ENCODE results near the gene NDST3.

NDST3 gene

DNA sequence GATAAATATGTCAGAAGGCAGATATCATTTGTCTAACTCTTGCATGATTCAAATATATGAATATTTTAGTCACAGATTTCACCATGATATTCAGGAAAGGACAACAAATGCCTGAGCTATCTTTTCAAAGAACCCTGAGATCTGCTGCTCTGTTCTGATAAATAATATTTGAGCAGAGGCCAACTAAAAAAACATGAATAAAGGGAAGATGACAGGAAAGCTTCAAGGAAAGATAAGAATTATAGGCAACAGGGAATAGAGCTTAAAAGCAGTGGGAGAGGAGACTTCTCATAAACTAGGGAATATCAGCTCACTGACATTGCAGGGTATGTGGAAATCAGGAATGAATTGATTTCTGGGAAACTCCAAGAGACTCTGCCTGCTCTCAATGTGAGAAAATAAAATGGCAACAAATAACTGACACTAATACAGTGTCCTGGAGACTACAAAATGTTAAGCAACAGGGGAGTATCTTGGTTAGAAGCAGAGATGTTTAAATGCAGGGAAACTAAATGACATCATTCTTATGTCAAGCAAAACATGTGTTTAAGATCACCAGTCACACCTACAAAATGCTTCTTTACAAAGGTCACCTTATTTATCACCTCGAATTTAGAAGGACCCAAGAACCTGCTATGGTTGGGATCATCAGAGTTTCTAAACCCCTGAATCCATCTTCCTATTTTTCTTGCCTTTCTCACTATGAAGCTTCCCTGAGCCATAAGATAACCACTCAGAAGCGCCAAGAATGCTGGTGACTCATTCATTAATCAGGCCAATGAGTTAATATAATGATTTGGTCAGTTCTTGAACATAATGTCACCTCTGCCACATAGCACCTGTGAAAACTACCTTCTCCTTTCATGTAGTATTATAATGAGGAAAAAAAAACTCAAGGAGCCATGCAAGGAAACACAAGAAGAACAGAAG lies 78.1 kb downstream of the NDST3 start:
- no peak overlapping the region for H3K27ac ChIP-seq
- no peak for TF ChIP-seq ZFX (IDR thresholded peaks at IDR 0.05)
- TF ChIP-seq, protein P1, sequence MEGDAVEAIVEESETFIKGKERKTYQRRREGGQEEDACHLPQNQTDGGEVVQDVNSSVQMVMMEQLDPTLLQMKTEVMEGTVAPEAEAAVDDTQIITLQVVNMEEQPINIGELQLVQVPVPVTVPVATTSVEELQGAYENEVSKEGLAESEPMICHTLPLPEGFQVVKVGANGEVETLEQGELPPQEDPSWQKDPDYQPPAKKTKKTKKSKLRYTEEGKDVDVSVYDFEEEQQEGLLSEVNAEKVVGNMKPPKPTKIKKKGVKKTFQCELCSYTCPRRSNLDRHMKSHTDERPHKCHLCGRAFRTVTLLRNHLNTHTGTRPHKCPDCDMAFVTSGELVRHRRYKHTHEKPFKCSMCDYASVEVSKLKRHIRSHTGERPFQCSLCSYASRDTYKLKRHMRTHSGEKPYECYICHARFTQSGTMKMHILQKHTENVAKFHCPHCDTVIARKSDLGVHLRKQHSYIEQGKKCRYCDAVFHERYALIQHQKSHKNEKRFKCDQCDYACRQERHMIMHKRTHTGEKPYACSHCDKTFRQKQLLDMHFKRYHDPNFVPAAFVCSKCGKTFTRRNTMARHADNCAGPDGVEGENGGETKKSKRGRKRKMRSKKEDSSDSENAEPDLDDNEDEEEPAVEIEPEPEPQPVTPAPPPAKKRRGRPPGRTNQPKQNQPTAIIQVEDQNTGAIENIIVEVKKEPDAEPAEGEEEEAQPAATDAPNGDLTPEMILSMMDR (conservative IDR thresholded peaks at IDR 0.05): no peak

DNA sequence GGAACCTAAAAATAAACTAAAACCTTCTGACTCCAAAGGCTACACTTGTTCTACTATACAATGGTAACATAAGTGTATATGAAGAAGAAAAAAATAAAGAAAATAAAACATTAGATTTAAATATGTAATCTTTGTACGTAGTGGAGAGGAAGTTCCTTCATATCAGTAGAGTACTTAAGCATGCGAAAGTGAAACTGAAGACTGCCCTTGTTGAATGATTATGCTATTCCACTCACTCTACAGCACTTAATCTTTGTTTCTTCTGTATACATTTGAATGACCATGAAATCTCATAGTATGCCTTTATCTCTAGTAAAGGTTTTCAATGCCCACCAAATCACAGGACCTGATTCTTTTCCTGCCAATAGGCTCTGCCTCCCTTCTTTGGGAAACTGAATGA lies 78.9 kb downstream of the NDST3 start:
- TF ChIP-seq, protein P1 (conservative IDR thresholded peaks at IDR 0.05): no peak
- no peak for TF ChIP-seq ZFX (IDR thresholded peaks at IDR 0.05)
- no peak overlapping the region for H3K27ac ChIP-seq

DNA sequence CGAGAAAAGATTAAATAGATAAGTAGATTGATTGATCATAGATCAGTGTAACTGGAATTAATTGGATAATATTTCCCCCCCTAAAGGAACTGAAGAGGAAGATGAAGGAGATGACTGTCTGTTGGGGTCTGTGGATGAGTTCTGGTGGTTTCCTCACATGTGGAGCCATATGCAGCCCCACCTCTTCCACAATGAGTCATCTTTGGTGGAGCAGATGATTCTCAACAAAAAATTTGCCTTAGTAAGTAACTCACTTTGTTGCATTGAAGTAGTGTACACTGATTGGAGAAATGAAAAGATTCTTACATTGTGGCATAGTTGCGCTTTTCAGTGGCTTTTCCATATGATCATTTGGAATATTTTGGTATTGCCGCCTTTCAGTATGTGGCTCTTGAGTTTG lies 80.4 kb downstream of the NDST3 start:
- TF ChIP-seq ZFX (IDR thresholded peaks at IDR 0.05): no peak
- TF ChIP-seq, protein P1 (conservative IDR thresholded peaks at IDR 0.05): no peak
- H3K27ac ChIP-seq: no peak overlapping the region

DNA sequence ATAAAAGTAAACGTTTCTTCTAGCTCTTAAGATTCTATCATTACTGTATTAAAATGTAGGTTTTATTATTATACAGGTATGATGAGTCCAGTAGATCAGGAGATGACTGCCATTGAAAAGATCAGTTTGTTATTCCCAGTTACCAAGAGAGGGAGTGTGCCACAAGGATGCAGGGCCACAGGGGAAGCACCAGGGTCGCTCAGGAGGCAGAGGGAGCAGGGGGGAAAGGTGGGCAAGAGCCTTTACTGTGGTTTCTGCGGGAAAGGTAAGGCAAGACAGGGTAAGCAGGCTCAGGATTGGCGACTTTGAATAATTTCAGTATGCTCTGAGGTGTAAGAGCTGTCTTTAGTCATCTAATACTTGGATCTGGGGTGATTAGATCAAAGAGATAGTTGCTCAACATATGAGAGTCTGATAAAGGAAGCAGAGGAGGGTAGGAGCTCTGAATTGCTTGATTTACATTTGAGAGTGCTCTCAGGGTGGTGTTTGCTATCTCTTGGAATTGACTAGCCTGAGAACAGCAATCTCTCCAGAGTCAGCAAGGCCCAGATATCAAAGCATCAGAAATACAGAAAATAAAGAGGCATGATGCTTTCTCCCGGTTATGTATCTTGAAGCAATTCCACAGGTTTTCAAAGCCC lies 86.0 kb downstream of the NDST3 start:
- TF ChIP-seq, protein P1 (conservative IDR thresholded peaks at IDR 0.05): no peak
- TF ChIP-seq ZFX (IDR thresholded peaks at IDR 0.05): no peak
- no peak overlapping the region for H3K27ac ChIP-seq

DNA sequence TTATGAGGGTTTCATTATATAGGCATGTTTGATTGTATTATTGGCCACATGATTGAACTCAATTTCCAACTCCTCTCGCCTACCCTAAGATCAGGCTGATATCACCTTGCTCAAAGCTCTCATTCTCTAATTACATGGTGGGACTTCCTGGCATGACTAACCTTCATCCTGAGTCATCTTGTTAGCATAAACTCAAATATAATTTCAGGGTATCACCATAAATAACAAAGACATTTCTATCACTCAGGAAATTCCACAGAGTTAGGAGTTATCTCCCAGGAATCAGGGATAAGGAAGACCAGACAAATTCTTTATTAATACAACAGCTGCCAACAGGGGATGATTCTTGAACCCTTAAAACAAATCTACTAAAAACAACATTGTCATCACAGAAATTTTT lies 90.7 kb downstream of the NDST3 start:
- no peak overlapping the region for H3K27ac ChIP-seq
- no peak for TF ChIP-seq ZFX (IDR thresholded peaks at IDR 0.05)
- TF ChIP-seq, protein P1 (conservative IDR thresholded peaks at IDR 0.05): no peak

DNA sequence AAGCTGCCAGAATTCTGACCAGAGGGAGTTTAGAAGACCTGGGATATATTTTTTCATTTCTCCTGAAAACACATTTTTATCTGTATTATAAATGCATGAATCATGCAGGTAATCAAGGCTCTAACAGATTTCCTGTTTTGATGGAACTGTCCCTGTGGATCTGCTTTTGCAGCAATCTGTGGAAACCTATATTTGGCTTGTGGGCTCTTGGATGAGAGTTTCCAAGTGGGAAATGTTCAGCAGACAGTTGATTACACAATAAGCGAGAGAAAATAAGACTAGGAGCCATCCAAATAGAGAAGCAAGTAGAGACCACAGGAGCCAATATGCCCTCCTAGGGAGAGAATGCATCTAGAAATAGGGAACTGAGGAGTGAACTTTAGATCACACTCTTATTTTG lies 105.0 kb downstream of the NDST3 start:
- no peak overlapping the region for H3K27ac ChIP-seq
- no peak for TF ChIP-seq ZFX (IDR thresholded peaks at IDR 0.05)
- TF ChIP-seq, protein P1 (conservative IDR thresholded peaks at IDR 0.05): no peak

DNA sequence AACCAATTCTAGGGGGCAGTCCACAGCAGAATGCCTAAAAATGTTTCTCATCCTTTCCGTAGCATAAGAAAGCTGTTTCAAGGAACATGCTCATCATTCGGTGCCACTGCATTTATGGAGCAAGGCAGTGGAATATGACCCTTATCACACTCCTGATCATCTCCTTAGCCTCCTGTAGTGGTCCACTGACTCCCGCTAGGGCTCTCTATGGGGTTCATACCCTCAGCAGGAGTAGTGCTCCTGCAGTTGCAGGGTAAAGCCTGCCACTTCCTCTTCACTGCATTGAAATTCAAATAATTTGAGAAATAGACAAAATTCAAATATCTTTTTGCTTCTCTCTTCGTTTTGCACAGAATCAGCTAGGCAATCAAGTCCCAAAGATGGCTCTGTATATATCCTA lies 107.0 kb downstream of the NDST3 start:
- H3K27ac ChIP-seq: no peak overlapping the region
- no peak for TF ChIP-seq ZFX (IDR thresholded peaks at IDR 0.05)
- TF ChIP-seq, protein P1 (conservative IDR thresholded peaks at IDR 0.05): no peak
